IPS-NIHi11 (cell line): Measurements from ENCODE around the gene AIG1.
"Not testable (repeated sequence)": the region's sequence is repeated elsewhere in the genome, so short reads cannot be mapped to it uniquely, and the experiment has no call there.

Experiments
- DNase-seq: peaks from one replicate; pipeline ENCODE4 v3.0.0; 2012; ENCODE audit warnings: mixed read lengths, low spot score

The AIG1 gene

GRCh38 chr6:143165315-143165855 lies 104.7 kb downstream of the AIG1 start:
- DNase-seq, result no peak

GRCh38 chr6:143166247-143166695 lies 105.6 kb downstream of the AIG1 start:
- DNase-seq, result no peak

DNA sequence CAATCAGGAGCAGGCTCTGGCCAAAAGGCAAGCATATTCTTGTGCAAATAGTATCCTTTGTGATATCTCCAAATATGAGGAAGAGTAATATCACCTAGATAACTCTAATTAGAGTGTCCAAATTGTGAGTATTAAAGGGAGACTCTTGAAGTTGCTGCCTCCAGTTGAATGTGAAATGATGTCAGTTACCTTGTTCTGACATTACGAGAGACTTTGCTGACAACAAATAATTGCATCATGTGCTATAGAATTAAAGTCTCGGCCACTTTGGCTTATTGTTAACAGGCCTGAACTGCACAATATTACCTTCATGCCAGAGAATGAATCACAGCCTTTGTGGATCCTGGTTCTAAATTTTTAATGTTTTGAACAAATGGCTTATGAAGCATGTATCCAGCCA lies 106.5 kb downstream of the AIG1 start:
- DNase-seq, result no peak

GRCh38 chr6:143168396-143168816 lies 107.7 kb downstream of the AIG1 start:
- not testable (repeated sequence) for DNase-seq

- DNase-seq, result no peak
These were observed 108.8 kb downstream of the AIG1 start for GRCh38 chr6:143169440-143169839.

- no peak for DNase-seq
These were observed 113.8 kb downstream of the AIG1 start for GRCh38 chr6:143174516-143174915.

DNA sequence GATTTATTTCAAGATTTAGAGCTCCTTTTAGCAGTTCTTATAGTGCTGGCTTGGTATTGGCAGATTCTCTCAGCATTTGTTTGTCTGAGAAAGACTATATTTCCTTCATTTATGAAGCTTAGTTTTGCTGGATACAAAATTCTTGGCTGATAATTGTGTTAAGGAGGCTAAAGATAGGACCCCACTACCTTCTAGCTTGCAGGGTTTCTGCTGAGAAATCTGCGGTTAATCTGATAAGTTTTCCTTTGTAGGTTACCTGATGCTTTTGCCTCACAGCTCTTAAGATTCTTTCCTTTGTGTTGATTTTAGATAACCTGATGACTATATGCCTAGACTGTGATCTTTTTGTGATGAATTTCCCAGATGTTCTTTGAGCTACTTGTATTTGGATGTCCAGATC lies 114.3 kb downstream of the AIG1 start:
- DNase-seq, result no peak

DNA sequence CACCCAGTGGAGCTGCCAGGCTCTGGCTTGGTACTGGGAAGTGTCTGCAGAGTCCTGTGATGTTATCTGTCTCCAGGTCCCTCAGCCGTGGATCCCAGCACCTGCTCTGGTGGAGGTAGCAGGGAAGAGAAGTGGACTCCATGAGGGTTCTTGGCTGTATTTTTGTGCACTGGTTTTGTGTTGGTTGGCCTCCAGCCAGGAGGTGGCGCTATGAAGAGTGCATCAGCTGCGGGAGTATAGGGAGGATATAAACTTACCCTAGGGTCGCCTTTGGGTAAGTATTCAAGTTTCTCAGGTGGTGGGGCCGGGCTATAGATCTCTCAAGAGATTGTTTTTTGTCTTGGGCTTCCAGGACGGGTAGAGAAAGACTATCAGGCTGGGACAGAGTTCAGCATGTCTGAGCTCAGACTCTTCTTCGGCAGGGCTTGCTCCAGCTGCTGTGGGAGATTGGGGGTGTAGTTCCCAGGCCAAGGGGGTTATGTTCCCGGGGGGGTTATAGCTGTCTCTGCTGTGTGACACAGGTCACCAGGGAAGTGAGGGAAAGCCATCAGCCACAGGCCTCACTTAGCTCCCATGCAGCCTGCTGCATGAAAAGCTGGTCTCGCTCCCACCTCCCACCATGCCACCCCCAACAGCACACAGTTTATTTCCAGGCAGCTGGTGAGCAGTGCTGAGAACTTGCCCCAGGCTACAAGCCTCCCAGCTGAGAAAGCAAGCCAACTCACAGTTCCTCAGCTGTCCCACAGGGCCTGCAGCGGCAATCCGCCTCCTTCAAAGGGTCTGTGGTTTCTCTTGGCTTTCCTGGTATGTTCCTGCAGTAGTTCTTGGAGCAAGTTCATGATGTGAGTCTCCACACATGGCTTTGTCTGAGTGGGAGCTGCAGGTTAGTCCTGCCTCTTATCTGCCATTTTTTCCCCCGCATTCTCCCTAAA lies 115.7 kb downstream of the AIG1 start:
- no peak for DNase-seq

GRCh38 chr6:143177706-143178105 lies 117.0 kb downstream of the AIG1 start:
- no peak for DNase-seq

DNA sequence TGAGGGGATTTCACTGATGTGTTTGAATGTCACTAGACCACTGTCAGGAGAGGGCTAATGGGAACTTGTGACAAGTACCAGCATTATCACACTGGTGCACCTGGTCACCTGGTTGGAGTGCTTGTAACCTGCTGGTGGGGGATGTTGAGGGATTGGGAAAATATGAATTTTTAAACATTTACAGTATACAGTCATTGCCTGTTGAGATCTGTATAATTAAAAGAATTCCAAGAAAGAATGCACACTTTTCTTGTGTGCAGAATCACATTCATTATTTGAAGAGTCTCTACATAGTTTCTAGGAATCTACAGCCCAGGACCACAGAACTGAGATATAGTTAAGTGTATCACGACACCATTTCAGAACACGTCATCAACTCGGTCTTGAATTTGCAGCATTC lies 118.4 kb downstream of the AIG1 start:
- DNase-seq, result no peak

- no peak for DNase-seq
These were observed 119.4 kb downstream of the AIG1 start for GRCh38 chr6:143179901-143180612.

DNA sequence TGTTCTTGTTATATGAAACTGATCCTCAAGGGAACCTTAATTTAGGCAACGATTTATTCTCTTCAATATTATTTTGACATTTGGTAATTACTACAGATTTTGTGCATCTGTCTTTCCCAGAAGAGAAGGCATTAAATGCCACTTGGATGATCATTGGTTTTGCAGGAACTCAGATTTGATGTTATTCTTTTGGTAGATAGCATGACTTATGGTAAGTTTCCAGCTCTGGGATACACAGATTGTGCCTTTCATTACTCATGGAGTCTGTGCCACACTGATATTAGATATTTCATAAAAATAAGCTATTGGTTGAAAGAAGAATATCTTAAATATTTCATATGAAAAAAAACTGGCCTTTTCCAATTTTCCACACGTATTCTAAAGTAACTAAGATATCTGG lies 120.1 kb downstream of the AIG1 start:
- DNase-seq, result no peak

DNA sequence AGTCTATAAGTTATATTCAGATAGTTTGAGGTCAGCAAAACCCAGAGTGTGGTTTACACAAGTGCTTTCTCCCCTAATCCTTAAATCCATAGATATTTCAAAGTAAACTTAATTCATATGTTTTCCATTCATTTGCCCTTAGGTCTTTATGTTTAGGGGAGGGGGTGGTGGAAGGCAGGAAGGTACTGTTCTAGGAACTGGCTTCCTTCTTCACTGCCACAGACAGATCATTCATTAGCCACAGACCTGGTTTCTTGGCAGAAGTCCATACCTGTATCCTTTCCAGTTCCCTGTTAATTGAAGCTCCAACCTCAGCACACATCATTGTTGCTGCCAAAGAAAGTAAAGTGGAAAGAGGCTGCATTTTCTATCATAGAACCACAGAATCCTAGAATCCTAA lies 123.0 kb downstream of the AIG1 start:
- no peak for DNase-seq

DNA sequence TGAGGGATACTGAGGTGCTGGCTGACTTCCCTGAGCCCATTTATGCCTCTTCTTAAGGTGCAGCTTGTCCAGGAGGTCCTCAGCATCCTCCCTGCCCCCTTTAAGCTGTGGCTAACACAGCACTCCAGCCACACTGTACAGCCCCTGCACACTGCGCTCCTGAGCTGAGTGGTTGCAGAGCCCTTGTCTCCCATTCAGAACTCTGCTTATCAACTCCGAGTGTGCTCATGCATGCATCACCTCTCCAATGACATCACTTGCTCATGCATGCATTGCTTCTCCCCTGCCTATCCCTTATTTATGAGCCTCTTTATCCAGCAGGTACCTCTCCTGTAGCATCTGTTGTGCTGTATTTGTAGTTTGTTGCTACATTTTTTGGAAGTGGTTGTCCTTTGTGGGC lies 124.6 kb downstream of the AIG1 start:
- no peak for DNase-seq

DNA sequence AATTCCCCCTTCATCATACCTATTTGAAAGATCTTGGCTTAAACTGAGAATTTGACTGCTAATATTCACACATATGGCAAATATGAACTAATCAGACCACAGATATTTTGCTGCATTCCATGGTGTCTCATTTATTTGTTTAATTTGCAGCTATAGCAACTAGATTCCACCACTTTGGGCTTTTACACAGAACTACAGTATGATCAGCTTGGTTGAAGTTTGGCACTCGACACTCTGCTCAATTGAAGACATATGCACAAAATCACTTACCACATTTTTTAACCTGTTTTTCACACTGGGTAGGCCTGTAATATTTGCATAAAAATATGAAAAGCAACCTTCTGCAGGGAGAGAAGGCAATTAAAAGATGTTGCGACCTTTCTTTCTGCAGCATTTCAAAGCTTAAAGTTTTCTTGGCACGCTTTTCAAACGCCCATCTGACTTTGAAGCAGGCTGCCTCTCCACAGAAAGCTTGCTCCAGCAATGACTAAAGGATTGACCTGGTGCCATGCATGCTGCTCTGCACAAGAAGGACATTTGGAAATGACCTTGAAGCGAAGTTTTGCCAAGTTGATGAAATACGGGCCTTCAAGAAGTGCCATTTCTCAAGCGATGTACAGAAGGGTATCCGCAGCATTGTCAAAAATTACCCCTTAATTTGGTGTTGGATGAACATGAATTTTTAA lies 126.7 kb downstream of the AIG1 start:
- no peak for DNase-seq

DNA sequence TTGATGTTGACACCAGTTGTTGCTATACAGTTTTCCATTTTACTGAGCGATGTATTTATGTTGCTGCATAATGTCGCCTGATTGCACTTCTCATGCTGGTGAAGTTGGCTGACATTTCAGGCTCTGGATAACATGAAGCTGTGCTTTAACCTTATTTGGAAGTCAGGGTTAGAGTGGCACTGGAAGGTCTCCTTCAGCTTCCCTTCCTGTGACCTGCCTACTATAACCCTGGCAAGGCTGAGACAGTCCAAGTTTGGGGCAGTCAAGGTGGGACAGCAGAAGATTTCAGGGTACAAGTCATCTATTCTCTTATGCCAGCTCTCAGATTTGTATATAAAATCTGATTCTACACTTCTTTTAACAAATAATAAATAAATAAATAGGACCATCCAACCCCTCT lies 127.6 kb downstream of the AIG1 start:
- DNase-seq, result no peak

DNA sequence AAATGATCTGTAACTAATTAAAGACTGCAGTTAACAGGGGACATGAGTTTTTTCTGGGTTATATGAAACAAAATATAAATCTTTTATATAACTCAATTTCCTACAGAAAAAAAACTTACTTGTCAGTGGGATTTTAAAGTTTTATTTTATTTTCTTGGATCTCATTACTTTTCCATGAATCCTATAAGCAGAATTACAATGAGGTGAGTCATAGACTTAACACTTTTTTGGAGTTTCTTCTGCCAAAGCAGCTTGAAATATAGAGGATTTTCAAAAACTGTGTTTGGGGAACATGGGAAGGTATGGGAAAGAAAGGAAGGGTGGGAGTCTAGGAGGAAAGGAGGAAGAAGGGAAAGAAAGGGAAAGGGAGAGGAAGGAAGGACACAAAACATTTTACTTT lies 130.7 kb downstream of the AIG1 start:
- no peak for DNase-seq

- DNase-seq, result no peak
These were observed 132.1 kb downstream of the AIG1 start for GRCh38 chr6:143192766-143193165.

DNA sequence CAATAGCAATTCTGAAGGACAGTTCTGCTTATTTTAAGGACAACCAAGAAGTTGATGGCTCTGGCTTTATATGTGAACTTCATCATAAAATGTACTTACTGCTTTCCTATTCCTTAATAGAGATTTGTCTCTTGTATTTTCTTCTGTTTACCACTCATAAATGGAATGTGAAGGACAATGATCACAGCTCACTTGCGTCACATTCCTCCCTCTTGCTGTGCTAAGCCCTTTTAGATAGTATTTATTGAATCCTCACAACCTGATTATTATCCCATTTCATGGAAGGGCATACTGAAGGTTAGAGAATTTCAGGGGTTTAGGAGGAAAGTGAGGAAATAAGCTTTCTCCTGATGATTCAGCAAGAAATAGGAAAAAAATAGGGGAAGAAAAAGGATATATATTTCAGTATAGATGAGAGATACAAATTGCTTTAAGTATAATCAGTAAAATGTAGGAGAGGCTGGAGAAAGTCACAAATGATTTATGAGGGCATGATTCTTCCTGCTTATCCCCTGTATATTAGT lies 132.9 kb downstream of the AIG1 start:
- DNase-seq, result no peak

GRCh38 chr6:143194095-143194589 lies 133.5 kb downstream of the AIG1 start:
- no peak for DNase-seq

DNA sequence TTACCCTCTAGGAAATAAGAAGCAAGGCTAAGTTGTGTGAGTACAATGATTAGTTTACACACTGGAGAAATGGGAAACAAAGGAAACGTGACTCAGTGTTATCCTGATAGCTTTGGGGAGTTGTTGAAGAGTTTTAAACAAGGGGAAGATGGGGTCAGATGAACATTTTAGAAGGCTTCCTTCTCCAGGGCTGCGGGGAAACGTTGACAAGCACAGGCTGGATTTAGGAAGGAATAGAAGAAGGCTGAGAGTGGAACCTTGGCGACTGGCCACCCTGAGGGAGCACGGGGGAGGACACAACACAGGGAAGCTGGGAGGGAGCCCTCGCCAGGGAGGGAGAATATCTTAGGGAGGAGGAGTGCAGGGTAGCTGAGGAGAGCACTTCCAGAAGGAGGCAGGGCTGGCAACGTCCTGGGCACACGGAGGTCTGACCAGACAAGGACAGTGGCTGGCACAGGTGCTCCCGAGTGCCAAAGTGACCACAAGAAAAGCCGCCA lies 134.7 kb downstream of the AIG1 start:
- DNase-seq, result no peak
